ENCODE results near the gene GPC6.

GRCh38 chr13:94317063-94317491 is 1090.5 kb downstream of the GPC6 start:
- TF ChIP-seq MXI1 (IDR thresholded peaks at IDR 0.05; ENCODE audit: low read depth, low read length) (no peak), TAF1 (IDR thresholded peaks at IDR 0.05; ENCODE audit: borderline replicate concordance, low read depth, low read length) (no peak), MAX (IDR thresholded peaks at IDR 0.05; ENCODE audit: low read depth) (no peak), SMC3 (IDR thresholded peaks at IDR 0.05; ENCODE audit: low read depth, low read length) (no peak), GABPA (IDR thresholded peaks at IDR 0.05; ENCODE audit: low read depth) (no peak)
- TF ChIP-seq, protein P1, sequence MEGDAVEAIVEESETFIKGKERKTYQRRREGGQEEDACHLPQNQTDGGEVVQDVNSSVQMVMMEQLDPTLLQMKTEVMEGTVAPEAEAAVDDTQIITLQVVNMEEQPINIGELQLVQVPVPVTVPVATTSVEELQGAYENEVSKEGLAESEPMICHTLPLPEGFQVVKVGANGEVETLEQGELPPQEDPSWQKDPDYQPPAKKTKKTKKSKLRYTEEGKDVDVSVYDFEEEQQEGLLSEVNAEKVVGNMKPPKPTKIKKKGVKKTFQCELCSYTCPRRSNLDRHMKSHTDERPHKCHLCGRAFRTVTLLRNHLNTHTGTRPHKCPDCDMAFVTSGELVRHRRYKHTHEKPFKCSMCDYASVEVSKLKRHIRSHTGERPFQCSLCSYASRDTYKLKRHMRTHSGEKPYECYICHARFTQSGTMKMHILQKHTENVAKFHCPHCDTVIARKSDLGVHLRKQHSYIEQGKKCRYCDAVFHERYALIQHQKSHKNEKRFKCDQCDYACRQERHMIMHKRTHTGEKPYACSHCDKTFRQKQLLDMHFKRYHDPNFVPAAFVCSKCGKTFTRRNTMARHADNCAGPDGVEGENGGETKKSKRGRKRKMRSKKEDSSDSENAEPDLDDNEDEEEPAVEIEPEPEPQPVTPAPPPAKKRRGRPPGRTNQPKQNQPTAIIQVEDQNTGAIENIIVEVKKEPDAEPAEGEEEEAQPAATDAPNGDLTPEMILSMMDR (IDR thresholded peaks at IDR 0.05) = no peak
- TF ChIP-seq, protein P2, sequence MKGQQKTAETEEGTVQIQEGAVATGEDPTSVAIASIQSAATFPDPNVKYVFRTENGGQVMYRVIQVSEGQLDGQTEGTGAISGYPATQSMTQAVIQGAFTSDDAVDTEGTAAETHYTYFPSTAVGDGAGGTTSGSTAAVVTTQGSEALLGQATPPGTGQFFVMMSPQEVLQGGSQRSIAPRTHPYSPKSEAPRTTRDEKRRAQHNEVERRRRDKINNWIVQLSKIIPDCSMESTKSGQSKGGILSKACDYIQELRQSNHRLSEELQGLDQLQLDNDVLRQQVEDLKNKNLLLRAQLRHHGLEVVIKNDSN (IDR thresholded peaks at IDR 0.05; ENCODE audit: borderline replicate concordance, low read depth) = no peak
